B cell (primary cell): ENCODE results near the gene RHOU. TPM values are rescaled to one million over a fixed set of nuclear protein-coding genes. Genes with fewer than 3 reads are reported as not detected.

Experiments
- ATAC-seq: fragments of 200-7000 bp; cut with Tn5 transposase; one replicate; pipeline ENCODE4 v1.10.0; 2021; ENCODE audit warnings: low read depth, mild to moderate bottlenecking, moderate number of reproducible peaks, moderate library complexity
- CTCF ChIA-PET: fragments of 350-600 bp; sonication (Branson Sonifier 250); formaldehyde crosslinking; loops from one replicate; lab custom pipeline; 2021; ENCODE audit warnings: antibody characterized with exemption, inconsistent platforms; lab: Charles Lee
- POLR2A ChIA-PET: fragments of 350-600 bp; sonication (Branson Sonifier 250); formaldehyde crosslinking; loops from one replicate; lab custom pipeline; 2021; ENCODE audit warnings: antibody characterized with exemption; lab: Charles Lee
- DNase-seq: peaks from one replicate; pipeline ENCODE4 v3.0.0; 2013
- H2AFZ ChIP-seq: 2 replicates; pipeline ENCODE4 v1.6.1; 2012; ENCODE audit warnings: mild to moderate bottlenecking, low read depth, low read length; ENCODE audit not compliant: insufficient read depth, poor library complexity, severe bottlenecking
- H3K27ac ChIP-seq, 2 donors: 1 replicate in 1 of 2; 2 replicates in 1 of 2; pipeline ENCODE4 v1.5.1; 2012 to 2013; ENCODE audit warnings: low read length in 2 of 2, mild to moderate bottlenecking in 2 of 2, moderate library complexity in 1 of 2
- H3K27me3 ChIP-seq, 4 experiments: fragments of 200-600 bp in 1 of 4; sonication (generic) in 1 of 4; replicated peaks in 1 of 4; 1 replicate in 2 of 4; 2 replicates in 2 of 4; pipeline versions ENCODE4 v1.6.1 to v1.7.0; 2013 to 2016; ENCODE audit warnings: low read length in 3 of 4, mild to moderate bottlenecking in 2 of 4, mixed read lengths in 1 of 4, moderate library complexity in 1 of 4; ENCODE audit not compliant: insufficient read depth in 4 of 4, control insufficient read depth in 3 of 4; ENCODE audit errors: control extremely low read depth in 1 of 4
- H3K36me3 ChIP-seq, 2 experiments: replicated peaks in 1 of 2; 1 replicate in 1 of 2; 2 replicates in 1 of 2; pipeline versions ENCODE4 v1.6.1 to v1.7.1; 2013; ENCODE audit warnings: low read length in 1 of 2; ENCODE audit not compliant: insufficient read depth in 2 of 2, control insufficient read depth in 1 of 2; ENCODE audit errors: control extremely low read depth in 1 of 2, extremely low read depth in 1 of 2
- H3K4me1 ChIP-seq, 2 donors: fragments of 200-600 bp in 1 of 2; sonication (generic) in 1 of 2; 1 replicate in 1 of 2; 2 replicates in 1 of 2; pipeline versions ENCODE4 v1.5.1 to v1.6.1; 2013 to 2017; ENCODE audit warnings: low read length in 2 of 2; ENCODE audit not compliant: control insufficient read depth in 2 of 2, insufficient read depth in 2 of 2
- H3K4me2 ChIP-seq: replicated peaks from 2 replicates; pipeline ENCODE3; 2012; ENCODE audit warnings: mild to moderate bottlenecking, low read depth, low read length; ENCODE audit not compliant: poor library complexity, severe bottlenecking
- H3K4me3 ChIP-seq, 5 experiments: fragments of 200-600 bp in 1 of 5; sonication (generic) in 1 of 5; 1 replicate in 3 of 5; 2 replicates in 2 of 5; pipeline versions ENCODE4 v1.5.1 to v1.7.0; 2011 to 2016; ENCODE audit warnings: low read length in 4 of 5, mild to moderate bottlenecking in 4 of 5, low read depth in 2 of 5, control low read depth in 1 of 5, moderate library complexity in 1 of 5; ENCODE audit not compliant: insufficient read depth in 1 of 5; ENCODE audit errors: control extremely low read depth in 1 of 5, extremely low read depth in 1 of 5
- H3K79me2 ChIP-seq: fragments of 200-600 bp; sonication (generic); one replicate; pipeline ENCODE4 v1.6.0; 2016; ENCODE audit warnings: low read length; ENCODE audit not compliant: control insufficient read depth, insufficient read depth
- H3K9ac ChIP-seq: fragments of 200-600 bp; sonication (generic); 2 replicates; pipeline ENCODE4 v1.6.1; 2017; ENCODE audit warnings: mild to moderate bottlenecking, low read length, moderate library complexity
- H3K9me3 ChIP-seq, 3 donors: one replicate each; pipeline versions ENCODE4 v1.6.1 to v1.7.1; 2013; ENCODE audit warnings: low read length in 2 of 3; ENCODE audit not compliant: control insufficient read depth in 2 of 3, insufficient read depth in 1 of 3; ENCODE audit errors: control extremely low read depth in 1 of 3
- H4K20me1 ChIP-seq: 2 replicates; pipeline ENCODE4 v1.6.0; 2012; ENCODE audit warnings: mild to moderate bottlenecking, low read length; ENCODE audit not compliant: insufficient read depth, control insufficient read depth, poor library complexity, severe bottlenecking
- H3K27ac Mint-ChIP-seq: one replicate; pipeline ENCODE4 v1.8.0; 2021; ENCODE audit warnings: mixed read lengths
- H3K27me3 Mint-ChIP-seq: one replicate; pipeline ENCODE4 v1.8.0; 2021; ENCODE audit warnings: mixed read lengths
- H3K4me1 Mint-ChIP-seq: one replicate; pipeline ENCODE4 v1.8.0; 2021; ENCODE audit warnings: mixed read lengths
- H3K4me3 Mint-ChIP-seq: one replicate; pipeline ENCODE4 v1.8.0; 2021; ENCODE audit warnings: mixed read lengths
- H3K9me3 Mint-ChIP-seq: one replicate; pipeline ENCODE4 v1.8.0; 2022; ENCODE audit warnings: mixed read lengths; ENCODE audit not compliant: insufficient read depth
- CTCF ChIP-seq: fragments of 200-600 bp; IDR thresholded peaks from one replicate; pipeline ENCODE4 v1.8.0; 2022; ENCODE audit warnings: antibody characterized with exemption, mild to moderate bottlenecking
- EZH2 ChIP-seq: IDR thresholded peaks from 2 replicates; pipeline ENCODE4 v1.6.1; 2012; ENCODE audit warnings: borderline replicate concordance, low read depth, mild to moderate bottlenecking, moderate library complexity, low read length; ENCODE audit not compliant: insufficient read depth, poor library complexity, severe bottlenecking
- WGBS: methylation state at CpG from one replicate; pipeline ENCODE4 v1.1.5; 2013; ENCODE audit warnings: missing lambda C conversion rate; ENCODE audit not compliant: insufficient coverage; 5-methylcytosine and 5-hydroxymethylcytosine counted together
- intact Hi-C: fragments of 100-400 bp; cut with micrococcal nuclease; formaldehyde crosslinking; loops from one replicate; pipeline ENCODE4 v1.10.0; 2022
- polyA plus RNA-seq: library from polyadenylated mRNA; depleted of rRNA; stranded (reverse); fragments of >200 nt; gene quantifications from 2 replicates; pipeline ENCODE4 v1.2.3, GENCODE V29; 2012
- total RNA-seq, 2 donors: library from RNA; stranded (reverse); fragments of 120-200 nt in 1 of 2; gene quantifications; 1 replicate in 1 of 2; 2 replicates in 1 of 2; pipeline versions ENCODE4 v1.2.3 to v1.2.4, GENCODE V29; 2013 to 2022

The RHOU gene
- total and polyA plus RNA-seq, 2 donors (not counting 1 experiment from before 2014, with no cell fraction given): 0.12 TPM; not detected in 1

- Mint-ChIP-seq H3K4me3 (no peak overlapping the region), H3K4me1 (no peaks in the 10 kb centered on the region), H3K27me3 (no peaks in the 10 kb centered on the region), H3K9me3 (no peaks in the 10 kb centered on the region), H3K27ac (no peak overlapping the region)
- Histone ChIP-seq H3K27me3 (peaks cover 0 to 3% (median 0%) of the 10 kb centered on the region in 4 experiments), H3K9me3 (no peaks in the 10 kb centered on the region), H3K4me1 (no peaks in the 10 kb centered on the region), H3K79me2 (no peaks in the 10 kb centered on the region), H3K4me2 (no peak overlapping the region), H3K36me3 (no peaks in the 10 kb centered on the region), H3K4me3 (no peak overlapping the region), H3K27ac (no peak overlapping the region), H2AFZ (no peak overlapping the region), H3K9ac (no peak overlapping the region), H4K20me1 (no peaks in the 10 kb centered on the region)
- CTCF ChIA-PET: no interaction called here
- POLR2A ChIA-PET: no interaction called here
- intact Hi-C loops: no loop called here
- DNase-seq (no peak), ATAC-seq (no peak)
- no peak for TF ChIP-seq CTCF
- no peak for TF ChIP-seq EZH2
Measured at GRCh38 chr1:228778961-228779360, 43.7 kb downstream of the RHOU start.

- Mint-ChIP-seq H3K27me3 (no peaks in the 10 kb centered on the region), H3K4me3 (no peak overlapping the region), H3K9me3 (no peaks in the 10 kb centered on the region), H3K4me1 (no peaks in the 10 kb centered on the region), H3K27ac (no peak overlapping the region)
- ATAC-seq (no peak), DNase-seq (no peak)
- intact Hi-C loops: no loop called here
- Histone ChIP-seq H3K27me3 (peaks cover 0 to 3% (median 0%) of the 10 kb centered on the region in 4 experiments), H3K4me3 (no peak overlapping the region), H3K27ac (no peak overlapping the region), H2AFZ (no peak overlapping the region), H4K20me1 (no peaks in the 10 kb centered on the region), H3K36me3 (no peaks in the 10 kb centered on the region), H3K4me2 (no peak overlapping the region), H3K9me3 (no peaks in the 10 kb centered on the region), H3K9ac (no peak overlapping the region), H3K79me2 (no peaks in the 10 kb centered on the region), H3K4me1 (no peaks in the 10 kb centered on the region)
- WGBS: 41% methylated on average over 3 of the region's 8 CpGs
- ChIA-PET CTCF (no interaction called here), POLR2A (no interaction called here)
- TF ChIP-seq EZH2 (no peak), CTCF (no peak)
Measured at GRCh38 chr1:228781161-228781808, 46.0 kb downstream of the RHOU start.
